Measurements from ENCODE around the gene RDH14. TPM values are rescaled to one million over a fixed set of nuclear protein-coding genes. Genes with fewer than 3 reads are reported as not detected.

The RDH14 gene
- total RNA-seq, 2 donors from 2014 or later = 8.7 to 10.1 TPM

DNA sequence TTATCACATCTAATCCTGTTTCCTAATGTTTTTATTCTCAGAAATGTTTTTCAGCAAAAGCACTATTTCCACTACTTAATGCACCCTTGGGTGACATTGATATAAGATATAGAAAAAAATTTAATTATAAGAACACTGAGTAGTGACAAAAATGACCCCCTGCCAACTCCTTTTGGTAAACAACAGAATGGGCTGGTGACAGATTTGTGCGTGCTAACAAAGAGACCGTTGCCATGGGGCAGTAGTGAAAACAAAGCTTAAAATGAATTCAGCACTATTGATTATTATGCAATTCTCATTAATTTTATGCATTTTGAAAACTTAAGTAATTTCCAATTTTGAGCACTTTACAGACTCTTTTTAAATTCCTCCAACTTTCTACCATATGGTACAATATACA, 33.1 kb downstream of the RDH14 start:
- H3K27me3 Mint-ChIP-seq = peaks cover 11% of the 10 kb centered on the region
- H3K36me3 Mint-ChIP-seq (ENCODE audit: low read depth) = no peaks in the 10 kb centered on the region
- ATAC-seq (no peak), DNase-seq (no peak)
- H3K4me1 Mint-ChIP-seq = peaks cover 2% of the 10 kb centered on the region
- H3K27ac Mint-ChIP-seq = no peak overlapping the region
- H3K9me3 ChIP-seq (ENCODE audit: control insufficient read depth, low read length, poor library complexity, severe bottlenecking) = no peaks in the 10 kb centered on the region
- no peak overlapping the region for H3K4me3 Mint-ChIP-seq

DNA sequence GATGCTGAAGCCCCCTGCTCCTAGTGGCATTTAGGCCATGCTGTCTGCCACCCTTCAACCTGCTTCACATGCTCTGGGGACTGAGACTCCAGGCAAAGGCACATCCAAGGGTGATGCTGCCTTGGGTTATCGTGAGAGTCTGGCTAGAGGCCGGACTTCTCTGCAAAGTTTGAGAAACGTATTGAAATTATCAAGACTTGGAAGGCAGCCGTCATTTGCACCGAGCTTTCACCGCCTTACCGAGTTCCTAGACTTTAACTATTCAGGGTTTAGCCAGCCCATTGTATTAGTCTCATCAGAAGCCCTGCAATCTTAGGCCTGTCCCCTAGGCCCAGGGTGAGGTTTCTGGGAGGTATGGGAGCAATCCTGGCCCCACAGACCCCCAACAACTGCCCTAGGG, 34.0 kb downstream of the RDH14 start:
- no peak overlapping the region for H3K4me3 Mint-ChIP-seq
- peaks cover 2% of the 10 kb centered on the region for H3K4me1 Mint-ChIP-seq
- H3K9me3 ChIP-seq (ENCODE audit: control insufficient read depth, low read length, poor library complexity, severe bottlenecking) = no peaks in the 10 kb centered on the region
- H3K27ac Mint-ChIP-seq = peak overlapping the region; percentile 6
- peaks cover 8% of the 10 kb centered on the region for H3K27me3 Mint-ChIP-seq
- DNase-seq (no peak), ATAC-seq (no peak)
- H3K36me3 Mint-ChIP-seq (ENCODE audit: low read depth) = no peaks in the 10 kb centered on the region

DNA sequence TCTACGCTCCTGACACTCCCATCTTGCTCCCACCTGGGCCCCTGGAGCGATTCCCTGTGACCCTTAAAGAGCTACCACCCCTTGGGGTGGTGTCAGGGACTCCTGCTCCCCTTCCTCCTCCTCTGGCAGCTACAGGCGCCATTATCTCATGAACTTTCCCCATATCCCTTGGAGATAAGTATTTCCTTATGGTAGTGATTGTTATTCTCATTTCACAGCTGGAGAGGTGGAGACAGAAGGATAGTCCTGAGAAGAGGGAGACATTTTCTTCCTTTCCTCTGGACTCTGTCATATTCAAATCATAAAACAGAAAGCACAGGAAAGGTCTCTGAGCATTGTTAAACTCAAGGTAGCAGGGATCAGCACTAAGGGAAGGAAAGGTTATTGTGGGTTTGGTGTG, 34.6 kb downstream of the RDH14 start:
- no peaks in the 10 kb centered on the region for H3K36me3 Mint-ChIP-seq (ENCODE audit: low read depth)
- H3K4me3 Mint-ChIP-seq = no peak overlapping the region
- peaks cover 2% of the 10 kb centered on the region for H3K4me1 Mint-ChIP-seq
- H3K27ac Mint-ChIP-seq = peak overlapping the region; percentile 6
- peaks cover 3% of the 10 kb centered on the region for H3K27me3 Mint-ChIP-seq
- H3K9me3 ChIP-seq (ENCODE audit: control insufficient read depth, low read length, poor library complexity, severe bottlenecking) = no peaks in the 10 kb centered on the region
- no peak for ATAC-seq
- no peak for DNase-seq

DNA sequence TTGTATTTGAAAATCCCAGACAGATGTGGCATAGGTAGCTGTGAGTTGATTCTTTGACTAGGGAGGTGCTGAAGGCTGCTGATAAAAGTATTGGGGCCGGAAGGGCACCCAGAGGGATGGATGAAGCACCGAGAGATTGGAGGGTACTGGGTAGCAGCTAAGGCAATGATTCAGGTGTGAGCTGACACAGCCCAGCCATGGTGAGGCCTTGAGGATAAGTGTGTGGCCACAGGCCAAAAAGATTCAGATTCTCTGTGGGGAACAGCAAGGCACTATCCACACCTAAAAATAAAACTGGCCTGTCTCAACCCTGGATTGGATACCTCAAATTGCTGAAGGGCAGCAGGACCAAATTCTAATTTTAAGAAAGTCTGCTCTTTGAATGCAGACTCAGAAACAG, 35.2 kb downstream of the RDH14 start:
- Mint-ChIP-seq H3K36me3 (ENCODE audit: low read depth) (no peaks in the 10 kb centered on the region), H3K4me3 (no peak overlapping the region), H3K4me1 (peaks cover 2% of the 10 kb centered on the region), H3K27ac (no peak overlapping the region), H3K27me3 (peaks cover 2% of the 10 kb centered on the region)
- ATAC-seq (no peak), DNase-seq (no peak)
- H3K9me3 ChIP-seq (ENCODE audit: control insufficient read depth, low read length, poor library complexity, severe bottlenecking) = no peaks in the 10 kb centered on the region

DNA sequence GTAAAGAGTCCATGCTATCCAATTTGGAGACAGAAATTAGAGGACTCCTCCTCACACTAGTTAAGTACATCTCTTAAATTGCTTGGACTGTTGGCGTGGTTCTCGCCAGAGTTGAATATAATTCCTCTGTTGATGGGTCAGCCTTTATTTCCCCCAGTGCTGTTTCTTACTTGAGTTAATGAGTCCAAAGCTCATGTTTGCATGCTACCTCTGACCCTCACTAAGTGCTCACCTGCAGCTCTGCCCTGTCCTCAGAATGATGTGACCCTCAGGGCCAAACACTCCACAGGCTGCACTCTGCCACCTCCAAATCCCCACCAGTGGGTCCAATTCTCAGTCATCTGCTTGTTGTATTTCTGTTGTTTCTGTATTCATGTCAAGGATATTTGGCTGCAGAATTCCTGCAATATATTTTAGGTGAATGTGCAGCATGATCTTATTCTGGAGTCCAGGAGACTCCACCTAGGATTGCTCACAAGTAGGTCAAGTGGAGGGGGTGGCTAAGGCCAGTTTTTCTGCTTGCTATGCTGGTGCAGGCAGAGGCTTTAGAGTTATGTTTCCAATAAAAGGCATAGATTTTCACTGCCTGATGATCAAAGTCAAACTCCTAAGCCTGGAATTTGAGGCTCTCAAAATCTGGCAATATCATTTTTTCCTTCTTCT, 37.8 kb downstream of the RDH14 start:
- Mint-ChIP-seq H3K36me3 (ENCODE audit: low read depth) (no peaks in the 10 kb centered on the region), H3K27ac (no peak overlapping the region), H3K27me3 (peaks cover 19% of the 10 kb centered on the region), H3K4me3 (no peak overlapping the region), H3K4me1 (peaks cover 2% of the 10 kb centered on the region)
- H3K9me3 ChIP-seq (ENCODE audit: control insufficient read depth, low read length, poor library complexity, severe bottlenecking) = no peaks in the 10 kb centered on the region
- ATAC-seq (no peak), DNase-seq (no peak)

DNA sequence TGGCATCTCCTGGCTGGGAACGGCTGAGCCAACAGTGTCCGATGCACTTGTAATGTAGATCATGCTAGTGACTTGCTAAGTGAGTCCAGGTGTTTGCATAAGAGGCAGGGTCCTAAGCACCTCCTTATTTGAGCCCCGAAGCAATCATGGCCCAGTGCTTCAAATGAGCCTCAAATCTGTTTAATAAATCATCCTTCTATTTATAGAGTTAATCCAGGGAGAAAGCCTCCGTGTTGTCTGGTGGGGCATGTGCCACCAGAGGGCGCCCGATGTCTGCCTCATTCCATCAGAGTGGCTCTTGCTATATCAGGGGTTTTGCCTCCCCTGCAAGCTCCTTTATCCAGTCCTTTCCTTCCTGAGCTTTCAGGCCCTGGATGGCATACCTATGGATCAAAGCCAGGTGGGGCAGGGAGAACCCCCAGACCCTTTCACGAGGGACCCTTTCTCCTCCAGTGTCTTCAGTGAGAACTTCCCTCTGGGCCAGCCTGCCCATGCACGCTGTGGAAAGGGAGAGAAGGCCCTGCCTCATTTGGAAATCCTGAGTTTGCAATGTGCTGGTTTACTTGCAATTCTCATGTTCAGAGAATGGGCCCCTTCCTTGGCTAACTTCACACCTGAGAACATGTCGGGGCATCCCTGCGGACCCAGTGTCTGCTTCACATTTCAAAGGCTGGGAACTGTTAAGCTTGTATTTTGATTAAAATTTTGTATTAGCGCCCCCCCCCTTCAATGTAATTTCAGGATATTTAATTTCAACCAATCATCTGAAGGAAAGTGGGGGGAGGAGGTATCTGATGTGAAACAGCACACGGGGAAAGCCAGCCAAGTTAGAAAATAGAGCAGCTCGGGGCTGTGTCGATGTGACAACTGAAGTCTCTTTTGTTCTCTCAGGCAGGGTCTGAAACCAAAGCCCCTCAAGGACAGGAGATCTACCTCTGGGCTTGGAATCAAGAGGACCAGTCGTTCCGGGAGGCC, 39.7 kb downstream of the RDH14 start:
- no peaks in the 10 kb centered on the region for H3K36me3 Mint-ChIP-seq (ENCODE audit: low read depth)
- peaks cover 37% of the 10 kb centered on the region for H3K27me3 Mint-ChIP-seq
- no peaks in the 10 kb centered on the region for H3K4me1 Mint-ChIP-seq
- H3K9me3 ChIP-seq (ENCODE audit: control insufficient read depth, low read length, poor library complexity, severe bottlenecking) = no peaks in the 10 kb centered on the region
- DNase-seq (peak; percentile 43 to 64 (median 48)), ATAC-seq (peak; percentile 73)
- no peak overlapping the region for H3K4me3 Mint-ChIP-seq
- peak overlapping the region; percentile 2 for H3K27ac Mint-ChIP-seq

DNA sequence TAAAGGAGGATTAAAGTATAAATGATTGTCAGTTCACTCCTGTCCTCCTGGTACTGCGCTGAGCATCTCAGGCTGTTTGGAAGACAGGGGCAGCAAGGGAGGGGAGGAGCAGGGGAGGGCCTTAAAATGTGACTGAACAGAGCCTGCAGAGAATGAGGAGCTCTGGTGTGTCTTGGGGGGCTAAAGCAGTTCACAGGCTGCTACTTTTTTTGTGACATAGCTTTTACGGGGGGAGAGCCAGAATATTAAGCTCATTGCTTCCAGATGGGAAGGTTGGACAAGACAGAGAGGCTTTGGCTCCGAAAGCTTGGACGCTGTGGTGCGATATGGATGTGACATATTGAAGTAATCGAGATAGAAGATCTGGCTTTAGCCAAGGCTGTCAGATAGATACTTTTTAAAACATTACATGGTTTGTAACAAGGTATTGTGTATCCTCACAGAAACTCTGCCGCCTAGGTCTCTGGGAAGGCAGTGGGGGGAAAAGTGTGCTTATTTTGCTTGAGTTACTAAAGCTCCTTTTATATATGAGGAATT, 40.5 kb downstream of the RDH14 start:
- peaks cover 42% of the 10 kb centered on the region for H3K27me3 Mint-ChIP-seq
- no peak overlapping the region for H3K4me3 Mint-ChIP-seq
- no peaks in the 10 kb centered on the region for H3K9me3 ChIP-seq (ENCODE audit: control insufficient read depth, low read length, poor library complexity, severe bottlenecking)
- no peak overlapping the region for H3K27ac Mint-ChIP-seq
- ATAC-seq (no peak), DNase-seq (no peak)
- no peaks in the 10 kb centered on the region for H3K4me1 Mint-ChIP-seq
- no peaks in the 10 kb centered on the region for H3K36me3 Mint-ChIP-seq (ENCODE audit: low read depth)

DNA sequence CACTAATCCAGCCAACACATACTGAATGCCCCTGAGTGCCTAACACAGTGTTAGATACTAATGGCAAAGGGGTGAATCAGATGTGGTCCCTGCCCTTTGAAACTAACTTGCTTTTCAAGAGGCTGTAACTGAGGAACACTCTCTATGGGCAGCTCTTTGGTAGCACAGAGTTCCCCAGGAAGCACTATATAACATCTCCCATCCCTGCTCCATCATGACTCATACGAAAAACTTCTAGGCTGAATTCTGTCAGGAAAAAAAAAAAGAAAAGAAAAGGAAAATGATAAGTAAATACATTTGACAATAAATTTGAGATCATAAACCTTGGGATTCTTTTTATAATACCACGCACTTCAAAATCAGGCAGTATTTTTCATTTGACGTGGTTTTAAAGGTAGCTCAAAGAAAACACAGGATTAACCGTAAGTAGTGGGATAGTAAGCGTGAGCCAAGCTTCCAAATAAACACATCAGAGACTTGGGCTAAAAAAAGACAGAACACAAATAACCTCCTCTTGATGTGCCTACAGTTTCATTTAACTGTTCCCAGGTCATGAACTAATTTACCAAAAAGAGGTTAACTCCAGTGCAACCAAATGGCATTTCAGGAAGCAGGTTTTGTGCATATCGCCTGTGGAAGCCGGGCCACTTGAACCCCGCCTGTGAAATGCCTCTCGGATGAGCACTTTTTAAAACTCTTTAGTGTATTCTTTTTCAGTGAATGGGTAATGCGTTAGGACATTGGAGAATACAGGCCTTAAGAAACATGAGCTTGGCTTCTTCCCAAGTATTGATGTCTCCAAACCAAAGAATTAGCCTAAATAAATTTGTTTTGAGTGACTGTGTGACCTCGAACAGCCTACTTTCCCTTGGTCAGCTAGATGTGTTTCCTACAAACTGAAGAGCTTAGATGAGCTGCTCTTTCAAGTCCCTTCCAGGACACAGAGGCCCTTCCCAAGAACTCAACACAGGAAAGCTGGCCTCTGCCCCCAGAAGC, 42.0 kb downstream of the RDH14 start:
- H3K9me3 ChIP-seq (ENCODE audit: control insufficient read depth, low read length, poor library complexity, severe bottlenecking) = no peaks in the 10 kb centered on the region
- no peak overlapping the region for H3K4me3 Mint-ChIP-seq
- peaks cover 50% of the 10 kb centered on the region for H3K27me3 Mint-ChIP-seq
- H3K36me3 Mint-ChIP-seq (ENCODE audit: low read depth) = no peaks in the 10 kb centered on the region
- DNase-seq = no peak
- no peaks in the 10 kb centered on the region for H3K4me1 Mint-ChIP-seq
- ATAC-seq = no peak
- no peak overlapping the region for H3K27ac Mint-ChIP-seq

DNA sequence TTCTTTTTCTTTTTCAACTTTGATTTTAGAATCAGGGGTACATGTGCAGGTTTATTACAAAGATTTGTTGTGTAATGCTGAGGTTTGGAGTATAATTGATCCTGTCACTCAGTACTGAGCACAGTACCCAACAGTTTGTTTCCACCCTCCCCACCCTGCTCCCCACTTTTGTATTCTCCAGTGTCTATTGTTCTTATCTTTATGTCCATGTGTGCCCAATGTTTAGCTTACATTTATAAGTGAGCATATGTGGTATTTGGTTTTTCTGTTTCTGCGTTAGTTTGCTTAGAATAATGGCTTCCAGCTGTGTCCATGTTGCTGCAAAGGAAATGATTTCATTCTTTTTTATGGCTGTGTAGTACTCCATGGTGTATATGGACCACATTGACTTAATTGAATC, 43.1 kb downstream of the RDH14 start:
- ATAC-seq = no peak
- Mint-ChIP-seq H3K4me1 (no peaks in the 10 kb centered on the region), H3K27ac (no peak overlapping the region), H3K4me3 (no peak overlapping the region), H3K36me3 (ENCODE audit: low read depth) (no peaks in the 10 kb centered on the region), H3K27me3 (peaks cover 50% of the 10 kb centered on the region)
- DNase-seq = no peak
- no peaks in the 10 kb centered on the region for H3K9me3 ChIP-seq (ENCODE audit: control insufficient read depth, low read length, poor library complexity, severe bottlenecking)

DNA sequence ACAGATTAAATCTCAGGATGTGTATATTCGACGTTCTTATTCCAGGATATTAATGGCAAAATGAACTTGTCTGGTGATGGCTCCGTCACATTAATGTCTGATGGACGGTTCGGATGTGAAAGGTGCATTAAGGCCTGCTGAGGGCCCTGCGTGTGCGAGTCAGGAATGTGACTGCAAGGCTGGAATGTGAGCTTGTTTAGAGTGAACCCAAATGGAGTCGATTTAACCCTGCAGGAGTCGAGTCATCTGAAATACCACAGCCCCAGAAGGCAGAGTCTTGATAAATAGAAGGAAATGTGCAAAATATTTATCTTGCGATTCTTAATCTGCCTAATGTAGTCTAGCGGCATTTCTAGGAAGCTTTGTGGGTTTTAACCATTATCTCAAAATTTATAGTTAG, 44.3 kb downstream of the RDH14 start:
- H3K36me3 Mint-ChIP-seq (ENCODE audit: low read depth) = no peaks in the 10 kb centered on the region
- peaks cover 57% of the 10 kb centered on the region for H3K27me3 Mint-ChIP-seq
- H3K4me3 Mint-ChIP-seq = no peak overlapping the region
- no peaks in the 10 kb centered on the region for H3K9me3 ChIP-seq (ENCODE audit: control insufficient read depth, low read length, poor library complexity, severe bottlenecking)
- ATAC-seq = no peak
- H3K27ac Mint-ChIP-seq = no peak overlapping the region
- H3K4me1 Mint-ChIP-seq = no peaks in the 10 kb centered on the region
- DNase-seq = no peak

DNA sequence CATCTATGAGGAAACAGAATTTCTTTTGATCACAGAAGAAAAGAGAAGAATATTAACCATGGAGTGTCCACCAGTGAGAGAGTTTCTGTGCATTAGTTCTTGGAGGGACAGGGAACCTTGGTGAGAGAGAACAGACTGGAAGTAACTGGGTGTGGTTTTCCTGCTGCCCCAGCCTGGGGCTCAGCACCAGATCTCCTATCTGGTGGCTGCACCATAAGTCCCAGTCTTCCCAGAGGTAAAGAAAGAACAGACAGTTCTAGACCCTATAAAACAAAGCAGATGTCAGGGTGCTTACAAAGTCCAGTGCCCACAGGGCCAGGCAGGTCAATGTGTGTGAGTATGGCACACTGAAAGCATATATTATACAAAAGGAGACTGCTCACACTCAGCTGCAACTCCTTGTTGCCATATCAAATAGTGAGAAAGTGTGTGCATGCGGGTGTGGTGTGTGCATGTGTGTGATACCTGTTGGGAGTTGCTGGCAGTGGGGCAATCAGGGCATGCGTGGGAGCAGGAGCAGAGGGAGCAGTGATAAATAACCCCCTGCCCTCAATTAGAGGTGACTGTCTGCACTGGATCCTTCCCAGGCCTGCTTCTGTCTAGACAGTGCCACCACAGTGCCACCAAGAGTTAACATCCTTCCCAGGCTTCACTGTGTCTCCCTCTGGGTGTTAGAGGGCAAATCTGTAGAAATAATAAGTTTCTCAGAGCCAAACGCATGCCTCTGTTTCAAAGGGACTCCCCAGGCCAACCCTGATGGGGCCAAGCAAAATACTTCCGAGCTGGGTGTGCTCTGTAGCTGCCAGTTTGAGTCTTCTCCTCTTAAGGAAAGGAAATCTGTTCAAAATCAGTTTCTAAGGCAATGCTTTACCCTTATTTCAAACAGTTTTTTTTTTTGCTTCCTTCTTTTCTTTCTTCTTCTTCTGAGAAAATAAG, 45.7 kb downstream of the RDH14 start:
- Mint-ChIP-seq H3K36me3 (ENCODE audit: low read depth) (no peaks in the 10 kb centered on the region), H3K27me3 (peaks cover 65% of the 10 kb centered on the region), H3K4me3 (no peak overlapping the region), H3K4me1 (no peaks in the 10 kb centered on the region), H3K27ac (no peak overlapping the region)
- ATAC-seq (no peak), DNase-seq (no peak)
- no peaks in the 10 kb centered on the region for H3K9me3 ChIP-seq (ENCODE audit: control insufficient read depth, low read length, poor library complexity, severe bottlenecking)

DNA sequence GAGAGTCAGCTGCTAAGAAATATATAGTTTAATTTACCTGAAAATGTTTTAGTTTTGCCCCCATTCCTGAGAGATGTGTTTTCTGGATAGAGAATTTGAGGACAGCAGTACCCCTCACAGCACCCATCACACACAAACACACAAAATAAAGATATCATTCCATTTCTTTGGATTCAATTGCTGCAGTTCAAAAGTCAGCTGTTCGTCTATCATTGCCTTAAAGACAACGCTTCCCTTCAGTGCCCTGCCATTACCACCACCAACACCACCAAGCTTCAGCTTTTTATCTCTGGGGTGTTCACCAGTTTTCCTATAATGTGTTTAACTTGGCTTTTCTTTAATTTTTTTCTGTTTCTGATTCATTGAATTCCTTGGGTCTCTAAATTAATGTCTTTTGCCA, 49.7 kb downstream of the RDH14 start:
- peaks cover 43% of the 10 kb centered on the region for H3K27me3 Mint-ChIP-seq

More for the DNA sequence above, 49.7 kb downstream of the RDH14 start:
- Mint-ChIP-seq H3K27ac (no peak overlapping the region), H3K36me3 (ENCODE audit: low read depth) (no peaks in the 10 kb centered on the region), H3K4me1 (peaks cover 2% of the 10 kb centered on the region), H3K4me3 (no peak overlapping the region)
- H3K9me3 ChIP-seq (ENCODE audit: control insufficient read depth, low read length, poor library complexity, severe bottlenecking) = no peaks in the 10 kb centered on the region
- ATAC-seq (no peak), DNase-seq (no peak)
